Mammary epithelial cell (primary cell): Measurements from ENCODE around the gene SARDH.
"Not testable (repeated sequence)": the region's sequence is repeated elsewhere in the genome, so short reads cannot be mapped to it uniquely, and the experiment has no call there.

Experiments
- CTCF ChIP-seq, 2 donors: IDR thresholded peaks in 1 of 2; conservative IDR thresholded peaks in 1 of 2; 2 replicates each; pipeline ENCODE4 v1.5.1; 2011 to 2012; ENCODE audit warnings: inconsistent platforms in 2 of 2, low read length in 2 of 2, mild to moderate bottlenecking in 2 of 2, control low read depth in 1 of 2, low read depth in 1 of 2; ENCODE audit not compliant: insufficient read depth in 1 of 2; ENCODE audit errors: extremely low read depth in 1 of 2
- EZH2 ChIP-seq: IDR thresholded peaks from 2 replicates; pipeline ENCODE4 v1.6.1; 2012; ENCODE audit warnings: low read length, inconsistent platforms, borderline replicate concordance

DNA sequence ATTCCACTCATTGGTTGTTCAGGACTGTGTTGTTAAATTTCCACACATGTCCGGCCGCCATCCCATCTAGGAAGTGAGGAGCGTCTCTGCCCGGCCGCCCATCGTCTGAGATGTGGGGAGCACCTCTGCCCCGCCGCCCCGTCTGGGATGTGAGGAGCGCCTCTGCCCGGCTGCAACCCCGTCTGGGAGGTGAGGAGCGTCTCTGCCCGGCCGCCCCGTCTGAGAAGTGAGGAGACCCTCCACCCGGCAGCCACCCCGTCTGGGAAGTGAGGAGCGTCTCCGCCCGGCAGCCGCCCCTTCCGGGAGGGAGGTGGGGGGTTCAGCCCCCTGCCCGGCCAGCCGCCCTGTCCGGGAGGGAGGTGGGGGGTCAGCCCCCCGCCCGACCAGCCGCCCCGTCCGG is 6.4 kb upstream of the SARDH start:
- TF ChIP-seq CTCF (conservative IDR thresholded peaks at IDR 0.05 in 1 of 2, IDR thresholded peaks at IDR 0.05 in 1 of 2; ENCODE audit: extremely low read depth in 1 of 2, insufficient read depth in 1 of 2, low read depth in 1 of 2, low read length in 2 of 2); EZH2: not testable (repeated sequence)
